GM18951 (cell line): ENCODE measurements around the gene EEF2K.

Experiments used
- POLR2A ChIP-seq: IDR thresholded peaks from 4 replicates; pipeline ENCODE4 v1.6.1; 2011; ENCODE audit warnings: mild to moderate bottlenecking; ENCODE audit not compliant: insufficient read length, insufficient read depth; ENCODE audit errors: extremely low read depth
- in situ Hi-C: fragments of 300-500 bp; cut with MboI; formaldehyde crosslinking; loops from one replicate; pipeline ENCODE4 v1.12.0; 2022; ENCODE audit warnings: low sequenced_read_pairs, mixed read lengths, inconsistent platforms; ENCODE audit not compliant: unreplicated experiment

The EEF2K gene

GRCh38 chr16:22253272-22253671 lies 47.2 kb downstream of the EEF2K start:
- TF ChIP-seq POLR2A, result no peak
- in situ Hi-C loops, result no loop called here

DNA sequence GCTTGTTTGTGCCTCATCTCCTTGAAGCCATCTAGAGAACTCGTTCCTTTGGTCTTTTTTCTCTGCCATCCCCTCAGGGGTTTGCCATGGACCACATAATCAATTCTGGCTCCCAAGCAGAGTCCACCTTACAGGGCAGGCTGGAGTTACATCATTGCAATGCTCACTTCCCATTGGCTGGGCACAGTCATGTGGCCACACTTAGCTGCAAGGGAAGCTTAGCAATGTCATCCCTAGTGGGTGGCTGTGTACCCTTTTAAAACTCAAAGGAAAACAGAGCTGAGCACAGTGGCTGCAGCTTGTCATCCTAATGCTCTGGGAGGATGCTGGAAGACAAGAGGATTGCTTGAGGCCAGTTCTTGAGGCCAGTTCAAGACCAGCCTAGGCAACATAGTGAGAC lies 49.3 kb downstream of the EEF2K start:
- in situ Hi-C loops, result no loop called here
- TF ChIP-seq POLR2A, result no peak

DNA sequence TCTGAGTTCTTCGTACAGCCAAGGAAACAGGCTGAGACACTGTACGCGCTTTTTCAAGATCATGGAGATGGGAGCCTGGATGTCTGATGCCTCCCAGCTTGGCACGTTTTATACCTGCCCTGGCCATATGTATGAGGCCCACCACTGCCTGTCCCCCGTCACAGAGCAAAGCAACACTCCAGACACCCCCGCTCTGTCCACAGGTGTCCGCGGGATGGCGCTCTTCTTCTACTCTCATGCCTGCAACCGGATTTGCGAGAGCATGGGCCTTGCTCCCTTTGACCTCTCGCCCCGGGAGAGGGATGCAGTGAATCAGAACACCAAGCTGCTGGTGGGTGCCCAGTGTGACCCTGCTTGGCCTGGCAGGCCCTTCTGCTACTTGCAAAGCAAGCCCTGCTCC lies 51.4 kb downstream of the EEF2K start:
- no peak for TF ChIP-seq POLR2A
- in situ Hi-C loops, result no loop called here

- in situ Hi-C loops, result no loop called here
- no peak for TF ChIP-seq POLR2A
Measured at GRCh38 chr16:22260490-22260889, 54.4 kb downstream of the EEF2K start.

DNA sequence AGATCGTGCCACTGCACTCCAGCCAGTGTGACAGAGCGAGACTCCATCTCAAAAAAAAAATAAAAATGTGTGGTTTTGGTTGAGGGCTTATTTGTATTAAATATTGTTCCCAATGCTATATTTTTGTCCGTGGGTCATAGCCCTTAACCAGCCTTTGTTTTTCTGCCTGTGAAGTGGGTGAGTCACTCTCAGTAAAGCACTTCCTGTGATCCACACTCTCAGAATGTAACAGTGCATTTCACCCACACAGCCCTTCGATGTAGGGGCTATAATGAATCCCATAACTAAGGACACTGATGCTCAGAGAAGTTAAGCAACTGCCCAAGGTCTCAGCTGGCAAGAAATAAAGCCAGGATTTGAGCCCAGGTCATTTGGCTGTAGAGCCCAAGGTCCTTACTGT lies 56.4 kb downstream of the EEF2K start:
- in situ Hi-C loops, result no loop called here
- TF ChIP-seq POLR2A, result no peak

DNA sequence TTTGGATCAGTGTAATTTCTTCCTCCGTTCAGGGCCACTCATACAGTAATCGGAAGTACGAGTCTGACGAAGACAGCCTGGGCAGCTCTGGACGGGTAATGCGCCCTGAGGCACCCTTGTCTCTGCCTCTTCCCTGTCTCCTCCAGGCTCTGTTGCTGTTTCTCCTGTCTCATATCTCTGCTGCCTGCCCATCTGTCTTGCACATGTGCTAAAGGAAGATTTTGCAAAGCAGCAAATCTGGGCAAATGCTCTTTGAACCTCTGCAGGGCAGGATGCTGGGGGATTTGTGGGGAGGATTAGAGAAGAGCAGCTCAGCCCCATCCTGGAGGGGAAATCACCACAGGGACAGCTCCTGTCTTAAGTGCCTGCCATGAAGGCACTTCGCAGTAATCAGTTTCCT lies 58.7 kb downstream of the EEF2K start:
- in situ Hi-C loops, result no loop called here
- no peak for TF ChIP-seq POLR2A

DNA sequence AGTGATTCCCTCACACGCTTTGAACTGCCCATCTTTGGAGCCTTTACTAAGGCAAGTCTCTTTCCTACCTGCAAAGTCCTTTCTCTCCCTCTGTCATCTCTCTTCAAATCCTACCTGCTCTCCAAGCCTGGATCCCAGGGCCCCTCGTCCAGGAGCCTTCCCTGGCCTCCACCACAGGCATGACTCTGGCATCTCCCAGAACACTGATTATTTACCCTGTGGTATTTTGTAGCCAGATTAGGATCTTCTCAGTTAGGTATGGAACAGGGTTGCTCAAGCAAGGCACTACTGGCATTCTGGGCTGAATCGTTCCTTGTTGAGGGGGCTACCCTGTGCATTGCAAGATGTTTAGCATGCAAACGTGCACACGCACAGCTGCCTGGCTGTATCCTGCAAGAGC lies 59.3 kb downstream of the EEF2K start:
- in situ Hi-C loops, result no loop called here
- TF ChIP-seq POLR2A, result no peak

- TF ChIP-seq POLR2A, result no peak
- in situ Hi-C loops, result no loop called here
Measured at GRCh38 chr16:22266546-22266945, 60.5 kb downstream of the EEF2K start.

- in situ Hi-C loops, result no loop called here
- TF ChIP-seq POLR2A, result no peak
Measured at GRCh38 chr16:22267764-22268163, 61.7 kb downstream of the EEF2K start.

GRCh38 chr16:22270525-22270924 lies 64.4 kb downstream of the EEF2K start:
- in situ Hi-C loops, result no loop called here

DNA sequence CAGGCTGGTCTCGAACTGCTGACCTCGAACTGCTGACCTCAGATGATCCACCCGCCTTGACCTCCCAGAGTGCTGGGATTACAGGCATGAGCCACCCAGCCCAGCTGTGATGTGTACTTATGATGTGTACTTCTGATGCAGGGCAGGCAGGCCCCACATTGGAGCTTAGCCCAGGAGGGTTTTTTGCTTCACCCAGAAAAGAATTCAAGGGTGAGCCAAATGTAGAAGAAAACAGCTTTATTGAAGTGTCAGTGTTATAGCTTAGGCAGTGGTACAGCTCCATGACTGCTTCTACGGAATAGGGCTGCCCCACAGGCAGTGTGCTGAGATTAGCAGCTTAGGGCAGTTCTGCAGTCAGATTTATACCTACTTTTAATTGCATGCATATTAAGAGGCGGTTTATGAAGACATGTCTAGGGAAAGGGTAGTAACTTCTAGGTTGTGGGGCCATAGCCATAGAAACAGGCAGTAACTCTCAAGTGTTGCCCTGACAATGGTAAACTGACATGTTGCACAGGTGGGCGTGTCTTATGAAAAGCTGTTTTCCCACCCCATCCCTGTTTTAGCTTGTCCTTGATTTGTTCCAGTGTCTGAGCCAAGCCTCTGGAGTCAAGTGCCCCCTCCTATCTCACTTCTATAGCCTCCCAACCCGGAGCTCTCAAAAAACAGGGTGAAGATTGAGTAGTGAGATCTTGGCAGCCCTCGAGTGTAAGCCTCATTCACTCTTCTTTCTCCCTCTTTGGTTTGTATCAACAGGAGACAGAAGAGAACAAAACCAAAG lies 67.0 kb downstream of the EEF2K start:
- TF ChIP-seq POLR2A, result no peak
- in situ Hi-C loops, result no loop called here

More at GRCh38 chr16:22270525-22270924, 64.4 kb downstream of the EEF2K start:
- no peak for TF ChIP-seq POLR2A

- TF ChIP-seq POLR2A, result no peak
Measured at GRCh38 chr16:22274916-22275315, 68.8 kb downstream of the EEF2K start.

DNA sequence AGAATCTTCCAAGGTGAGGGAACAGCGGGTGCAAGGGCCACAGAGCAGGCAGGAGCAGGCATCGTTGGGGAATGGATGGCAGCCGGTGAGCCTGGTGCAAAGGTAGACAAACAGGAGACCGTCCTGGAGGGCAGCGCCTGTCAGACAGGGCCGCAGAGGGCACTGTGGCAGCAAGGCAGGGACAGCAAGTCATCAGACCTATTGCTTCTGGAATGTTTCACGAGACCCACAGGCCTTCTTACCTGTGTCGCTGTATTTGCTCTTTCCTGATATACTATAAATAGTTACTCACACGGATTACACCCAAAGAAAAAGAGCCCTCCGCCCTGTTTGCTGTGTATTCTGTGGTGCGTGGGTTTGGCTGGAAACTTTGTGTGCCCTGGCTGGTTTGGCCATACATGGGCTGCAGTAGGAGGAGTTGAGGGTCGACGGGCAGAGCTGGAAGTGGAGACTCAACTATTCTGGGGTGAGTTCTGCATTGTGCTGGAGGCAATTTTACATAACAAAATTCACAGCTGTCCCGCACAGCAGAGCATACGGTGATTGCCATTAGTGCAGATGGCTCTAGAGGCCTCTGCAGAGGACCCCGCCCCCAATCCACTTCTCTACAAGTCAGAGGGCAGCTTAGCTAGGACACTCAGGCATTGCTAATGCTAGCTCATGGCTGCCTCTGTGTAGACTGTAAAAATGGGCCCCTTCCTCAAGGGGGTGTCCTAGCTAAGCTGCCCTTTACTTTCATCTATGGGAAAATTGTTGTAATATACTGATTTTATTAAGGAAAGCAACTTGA lies 72.6 kb downstream of the EEF2K start:
- no peak for TF ChIP-seq POLR2A

More at GRCh38 chr16:22274916-22275315, 68.8 kb downstream of the EEF2K start:
- in situ Hi-C loops, result no loop called here

More for the DNA sequence above, 72.6 kb downstream of the EEF2K start:
- in situ Hi-C loops, result no loop called here
